A549 (cell line): Measurements from ENCODE around the gene WSCD2. TPM values are rescaled to one million over a fixed set of nuclear protein-coding genes. Genes with fewer than 3 reads are reported as not detected.

Experiments
- ATAC-seq, 2 experiments: fragments of 200-7000 bp in 1 of 2; fragments of >200 bp in 1 of 2; cut with Nextera tagmentation in 1 of 2; cut with Tn5 transposase in 1 of 2; 3 replicates each; pipeline versions ENCODE4 v1.8.0 to v1.9.1; 2018 to 2020; ENCODE audit warnings: mild to moderate bottlenecking in 1 of 2, moderate library complexity in 1 of 2
- CTCF ChIA-PET: fragments of 300-600 bp; sonication (Branson Sonifier 250); formaldehyde crosslinking; extraction: SDS; loops from one replicate; lab custom pipeline; 2021; ENCODE audit warnings: antibody characterized with exemption, inconsistent platforms; lab: Yijun Ruan, JAX
- POLR2A ChIA-PET: fragments of 350-600 bp; formaldehyde crosslinking; extraction: SDS; loops from one replicate; lab custom pipeline; 2021; ENCODE audit warnings: antibody characterized with exemption, inconsistent platforms; lab: Yijun Ruan, JAX
- DNase-seq, 2 experiments: peaks; one replicate each; pipeline versions ENCODE4 v3.0.0 to v3.0.0-alpha.2; 2011 to 2016; ENCODE audit warnings: low read depth in 1 of 2, low spot score in 1 of 2
- FAIRE-seq: peaks from 2 replicates; lab custom pipeline; 2011; peaks lifted over from hg19 to GRCh38; lab: Jason Lieb, UNC
- H3K27ac ChIP-seq, 2 experiments: fragments of >200 bp; sonication (Bioruptor Twin); formaldehyde crosslinking; 3 replicates each; pipeline ENCODE4 v1.5.1; 2016 to 2017
- H3K4me1 ChIP-seq: fragments of >200 bp; sonication (Bioruptor Twin); formaldehyde crosslinking; 3 replicates; pipeline ENCODE4 v1.6.1; 2016
- H3K4me2 ChIP-seq: fragments of >200 bp; sonication (Bioruptor Twin); formaldehyde crosslinking; 3 replicates; pipeline ENCODE4 v1.6.1; 2016
- H3K4me3 ChIP-seq: fragments of >200 bp; sonication (Bioruptor Twin); formaldehyde crosslinking; 3 replicates; pipeline ENCODE4 v1.5.1; 2016
- H3K9me3 ChIP-seq: fragments of >200 bp; sonication (Bioruptor Twin); formaldehyde crosslinking; 3 replicates; pipeline ENCODE4 v1.6.1; 2016
- BHLHE40 ChIP-seq: IDR thresholded peaks from 2 replicates; pipeline ENCODE4 v1.6.1; 2012; ENCODE audit warnings: low read depth, low read length, inconsistent platforms
- CEBPB ChIP-seq, 2 experiments: fragments of >200 bp in 1 of 2; sonication (Bioruptor Twin) in 1 of 2; formaldehyde crosslinking in 1 of 2; IDR thresholded peaks; 2 replicates each; pipeline ENCODE4 v1.6.1; 2012 to 2016
- EP300 ChIP-seq, 2 experiments: fragments of >200 bp; sonication (Bioruptor Twin); formaldehyde crosslinking; IDR thresholded peaks; 2 replicates in 1 of 2; 3 replicates in 1 of 2; pipeline ENCODE4 v1.6.1; 2016 to 2017
- ESRRA ChIP-seq: fragments of 150-350 bp; IDR thresholded peaks from 2 replicates; pipeline ENCODE4 v1.6.1; 2014; ENCODE audit warnings: mild to moderate bottlenecking, low read length, borderline replicate concordance
- GATA3 ChIP-seq: IDR thresholded peaks from 2 replicates; pipeline ENCODE4 v1.6.1; 2012; ENCODE audit warnings: borderline replicate concordance
- HEYL ChIP-seq: fragments of 250-450 bp; sonication (Bioruptor Pico); IDR thresholded peaks from 2 replicates; pipeline ENCODE4 v1.8.0; 2021; ENCODE audit warnings: mild to moderate bottlenecking, moderate library complexity
- HMGXB4 ChIP-seq: fragments of 250-450 bp; sonication (Bioruptor Pico); IDR thresholded peaks from 2 replicates; pipeline ENCODE4 v1.5.0; 2021; ENCODE audit warnings: mild to moderate bottlenecking, moderate library complexity, borderline replicate concordance
- HOXB5 ChIP-seq: fragments of 250-450 bp; sonication (Bioruptor Pico); IDR thresholded peaks from 2 replicates; pipeline ENCODE4 v1.5.0; 2020; ENCODE audit warnings: mild to moderate bottlenecking, moderate library complexity
- JUNB ChIP-seq: fragments of >200 bp; sonication (Bioruptor Twin); formaldehyde crosslinking; IDR thresholded peaks from 2 replicates; pipeline ENCODE4 v1.6.1; 2016
- KDM1A ChIP-seq: fragments of 200-600 bp; sonication (generic); IDR thresholded peaks from 2 replicates; pipeline ENCODE4 v1.6.1; 2016; ENCODE audit warnings: low read depth, mild to moderate bottlenecking
- MYC ChIP-seq: IDR thresholded peaks from 2 replicates; pipeline ENCODE4 v1.6.1; 2012; ENCODE audit warnings: mild to moderate bottlenecking, inconsistent platforms, low read length, improper control_type of control experiment, borderline replicate concordance
- NFE2L2 ChIP-seq: fragments of 150-350 bp; conservative IDR thresholded peaks from 2 replicates; pipeline ENCODE4 v1.6.1; 2014; ENCODE audit warnings: low read length
- NPAS2 ChIP-seq: fragments of 250-450 bp; sonication (Bioruptor Pico); IDR thresholded peaks from 2 replicates; pipeline ENCODE4 v1.8.0; 2022; ENCODE audit warnings: mild to moderate bottlenecking, moderate library complexity, borderline replicate concordance
- POLR2AphosphoS2 ChIP-seq: conservative IDR thresholded peaks from 2 replicates; pipeline ENCODE4 v1.6.1; 2012; ENCODE audit warnings: low read length, improper control_type of control experiment, inconsistent platforms
- RCOR1 ChIP-seq: fragments of 150-350 bp; IDR thresholded peaks from 2 replicates; pipeline ENCODE4 v1.6.1; 2014; ENCODE audit warnings: antibody characterized with exemption, low read length, low read depth
- SMC3 ChIP-seq: fragments of >200 bp; sonication (Bioruptor Twin); formaldehyde crosslinking; IDR thresholded peaks from 3 replicates; pipeline ENCODE4 v1.6.1; 2018; ENCODE audit warnings: inconsistent platforms
- SREBF2 ChIP-seq: fragments of 450-650 bp; IDR thresholded peaks from 2 replicates; pipeline ENCODE4 v1.6.1; 2014; ENCODE audit warnings: mild to moderate bottlenecking, moderate library complexity
- WGBS: methylation state at CpG from one replicate; pipeline ENCODE4 v1.1.6; 2017; ENCODE audit errors: missing lambda C conversion rate; 5-methylcytosine and 5-hydroxymethylcytosine counted together
- polyA plus RNA-seq, 4 experiments: library from polyadenylated mRNA; depleted of rRNA in 3 of 4; stranded (reverse); fragments of >200 nt; fragmentation: RNase III in 1 of 4; extraction: RNeasy Plus Mini Kit Qiagen cat#74134 plus additional on column Dnase treatment in 1 of 4; gene quantifications; 2 replicates in 3 of 4; 3 replicates in 1 of 4; pipeline ENCODE4 v1.2.3, GENCODE V29; 2011 to 2017
- TF ChIP-seq, protein P1 (sequence below): fragments of 250-450 bp; sonication (Bioruptor Pico); IDR thresholded peaks from 2 replicates; pipeline ENCODE4 v1.5.0; 2020; ENCODE audit warnings: low read depth, mild to moderate bottlenecking, moderate library complexity
- TF ChIP-seq, protein P2 (sequence below): fragments of >200 bp; sonication (Bioruptor Twin); formaldehyde crosslinking; IDR thresholded peaks from 3 replicates; pipeline ENCODE4 v1.5.1; 2016

The WSCD2 gene
- polyA plus RNA-seq, 2 of the 4 experiments (the other 2 are of a cell fraction), result not detected

DNA sequence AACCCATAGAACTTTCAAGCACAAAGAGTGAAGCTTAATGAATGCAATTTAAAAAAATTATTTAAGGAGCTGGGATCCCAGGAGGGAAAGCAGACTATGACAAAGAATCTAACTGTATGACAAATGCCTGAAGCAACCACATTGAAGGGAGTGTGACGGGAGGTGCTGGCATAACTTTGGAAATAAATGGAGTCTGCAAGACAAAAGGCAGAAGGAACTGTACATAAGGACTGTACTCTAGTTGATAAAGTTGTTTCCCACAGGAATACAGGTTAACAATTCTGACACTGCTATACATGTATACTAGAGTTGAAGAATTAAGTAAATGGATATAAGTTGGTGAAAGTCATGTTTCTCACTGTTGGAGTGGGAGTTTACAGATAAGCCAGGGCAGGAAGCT, 41.2 kb upstream of the WSCD2 start:
- 0% methylated on average over 1 of the region's 1 CpG for WGBS
- no peak overlapping the region for H3K4me3 ChIP-seq
- ChIA-PET CTCF (interaction anchor here (1.0 kb wide), 1 partner anchor 12 kb away, joined by 5 read pairs; no protein-coding TSS in a partner anchor), POLR2A (no interaction called here)
- no peak for TF ChIP-seq HMGXB4 (CRISPR knock-in tag)
- no peak for TF ChIP-seq SMC3
- TF ChIP-seq POLR2AphosphoS2, result no peak
- TF ChIP-seq, protein P1, sequence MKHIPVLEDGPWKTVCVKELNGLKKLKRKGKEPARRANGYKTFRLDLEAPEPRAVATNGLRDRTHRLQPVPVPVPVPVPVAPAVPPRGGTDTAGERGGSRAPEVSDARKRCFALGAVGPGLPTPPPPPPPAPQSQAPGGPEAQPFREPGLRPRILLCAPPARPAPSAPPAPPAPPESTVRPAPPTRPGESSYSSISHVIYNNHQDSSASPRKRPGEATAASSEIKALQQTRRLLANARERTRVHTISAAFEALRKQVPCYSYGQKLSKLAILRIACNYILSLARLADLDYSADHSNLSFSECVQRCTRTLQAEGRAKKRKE, result no peak
- TF ChIP-seq BHLHE40, result no peak
- no peak for TF ChIP-seq NFE2L2
- no peak for TF ChIP-seq SREBF2
- DNase-seq (no peak), FAIRE-seq (no peak), ATAC-seq (no peak)
- H3K4me2 ChIP-seq, result no peak overlapping the region
- peaks cover 8% of the 10 kb centered on the region; the same call in 1 of the 3 replicates for H3K9me3 ChIP-seq
- no peaks in the 10 kb centered on the region for H3K4me1 ChIP-seq
- H3K27ac ChIP-seq, result no peak overlapping the region

DNA sequence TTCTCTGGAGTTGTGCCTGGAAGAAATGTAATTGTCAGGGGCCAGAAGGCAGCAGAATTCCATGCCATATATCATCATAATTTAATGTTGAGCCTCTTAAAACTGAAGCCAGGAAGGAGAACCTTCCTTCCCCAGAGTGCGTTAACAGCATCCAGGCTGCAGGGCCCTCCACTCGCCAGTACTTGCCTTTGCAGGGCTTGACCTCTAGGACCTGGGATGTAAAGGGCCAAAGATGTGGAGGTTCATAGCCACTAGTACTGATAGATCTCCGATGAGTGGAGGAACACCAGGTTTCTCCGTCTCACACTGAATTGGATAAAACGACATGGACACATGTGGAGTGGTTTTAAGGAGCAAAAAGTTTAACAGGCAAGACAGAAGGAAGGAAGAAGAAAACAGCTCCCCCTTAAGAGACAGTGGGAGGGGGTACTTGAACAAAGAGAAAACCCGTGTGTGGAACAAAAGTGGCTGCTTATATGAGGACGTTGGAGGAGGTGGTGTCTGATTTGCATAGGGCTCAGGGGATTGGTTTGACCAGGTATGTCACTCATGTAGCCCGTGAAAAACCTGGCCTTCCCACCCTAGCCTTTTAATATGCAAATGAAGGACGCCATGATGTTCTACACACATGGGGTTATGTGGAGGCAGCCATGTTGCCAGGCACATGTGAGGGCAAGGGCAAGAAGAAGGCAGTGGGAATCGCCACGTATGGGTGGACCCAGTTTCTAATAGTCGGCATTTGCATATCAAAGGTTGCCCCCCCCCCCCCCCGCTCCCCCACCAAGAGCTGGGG, 38.8 kb upstream of the WSCD2 start:
- CTCF ChIA-PET, result interaction anchor here (0.7 kb wide), 1 partner anchor 42 kb away, joined by 5 read pairs; no protein-coding TSS in a partner anchor
- WGBS, result 21% methylated on average over 13 of the region's 13 CpGs
- H3K4me2 ChIP-seq, result no peak overlapping the region
- no peak overlapping the region for H3K27ac ChIP-seq
- DNase-seq (no peak), ATAC-seq (no peak), FAIRE-seq (no peak)
- H3K9me3 ChIP-seq, result peaks cover 8% of the 10 kb centered on the region; the same call in 1 of the 3 replicates
- TF ChIP-seq, protein P2, sequence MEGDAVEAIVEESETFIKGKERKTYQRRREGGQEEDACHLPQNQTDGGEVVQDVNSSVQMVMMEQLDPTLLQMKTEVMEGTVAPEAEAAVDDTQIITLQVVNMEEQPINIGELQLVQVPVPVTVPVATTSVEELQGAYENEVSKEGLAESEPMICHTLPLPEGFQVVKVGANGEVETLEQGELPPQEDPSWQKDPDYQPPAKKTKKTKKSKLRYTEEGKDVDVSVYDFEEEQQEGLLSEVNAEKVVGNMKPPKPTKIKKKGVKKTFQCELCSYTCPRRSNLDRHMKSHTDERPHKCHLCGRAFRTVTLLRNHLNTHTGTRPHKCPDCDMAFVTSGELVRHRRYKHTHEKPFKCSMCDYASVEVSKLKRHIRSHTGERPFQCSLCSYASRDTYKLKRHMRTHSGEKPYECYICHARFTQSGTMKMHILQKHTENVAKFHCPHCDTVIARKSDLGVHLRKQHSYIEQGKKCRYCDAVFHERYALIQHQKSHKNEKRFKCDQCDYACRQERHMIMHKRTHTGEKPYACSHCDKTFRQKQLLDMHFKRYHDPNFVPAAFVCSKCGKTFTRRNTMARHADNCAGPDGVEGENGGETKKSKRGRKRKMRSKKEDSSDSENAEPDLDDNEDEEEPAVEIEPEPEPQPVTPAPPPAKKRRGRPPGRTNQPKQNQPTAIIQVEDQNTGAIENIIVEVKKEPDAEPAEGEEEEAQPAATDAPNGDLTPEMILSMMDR, result no peak
- TF ChIP-seq NPAS2 (CRISPR knock-in tag) (no peak), POLR2AphosphoS2 (no peak), HEYL (CRISPR knock-in tag) (no peak), CEBPB (IDR thresholded peaks at IDR 0.05) (no peak), MYC (no peak), JUNB (no peak), GATA3 (no peak), SREBF2 (no peak), RCOR1 (no peak), ESRRA (no peak), BHLHE40 (no peak), EP300 (IDR thresholded peaks at IDR 0.05) (no peak), KDM1A (no peak), HOXB5 (no peak)
- H3K4me3 ChIP-seq, result no peak overlapping the region
- H3K4me1 ChIP-seq, result no peaks in the 10 kb centered on the region
- POLR2A ChIA-PET, result no interaction called here
